Erythroblast (primary cell): ENCODE data around the gene KSR1.

ENCODE experiments used
- GATA1 ChIP-seq: IDR thresholded peaks from 2 replicates; pipeline ENCODE4 v1.6.1; 2011; ENCODE audit warnings: low read depth, mild to moderate bottlenecking, control low read depth, low read length, moderate library complexity
- POLR2A ChIP-seq: IDR thresholded peaks from 2 replicates; pipeline ENCODE4 v1.6.1; 2011; ENCODE audit warnings: mild to moderate bottlenecking, low read length

GRCh38 chr17:27581016-27581415 lies 124.8 kb downstream of the KSR1 start:
- no peak for TF ChIP-seq POLR2A
- no peak for TF ChIP-seq GATA1
